Duodenal mucosa (tissue), 2 donors: ENCODE results near the gene NDUFS6.

ENCODE experiments used
- H3K27ac ChIP-seq: one replicate; pipeline ENCODE4 v1.7.0; 2013; ENCODE audit warnings: low read depth, low read length
- H3K27me3 ChIP-seq, 2 donors: one replicate each; pipeline ENCODE4 v1.7.0; 2013; ENCODE audit warnings: low read length in 2 of 2, control low read depth in 1 of 2; ENCODE audit not compliant: insufficient read depth in 2 of 2, control insufficient read depth in 1 of 2
- H3K36me3 ChIP-seq, 2 donors: one replicate each; pipeline ENCODE4 v1.7.0; 2013; ENCODE audit warnings: low read length in 2 of 2, control low read depth in 1 of 2; ENCODE audit not compliant: insufficient read depth in 2 of 2, control insufficient read depth in 1 of 2
- H3K4me1 ChIP-seq, 2 donors: one replicate each; pipeline ENCODE4 v1.7.0; 2013; ENCODE audit warnings: low read length in 2 of 2, control low read depth in 1 of 2; ENCODE audit not compliant: insufficient read depth in 2 of 2, control insufficient read depth in 1 of 2
- H3K4me3 ChIP-seq, 2 donors: one replicate each; pipeline ENCODE4 v1.7.0; 2013; ENCODE audit warnings: low read length in 2 of 2, low read depth in 1 of 2
- H3K9ac ChIP-seq, 2 donors: one replicate each; pipeline ENCODE4 v1.7.0; 2013; ENCODE audit warnings: low read length in 2 of 2, low read depth in 1 of 2
- H3K9me3 ChIP-seq, 2 donors: one replicate each; pipeline ENCODE4 v1.7.0; 2013; ENCODE audit warnings: low read length in 2 of 2, control low read depth in 1 of 2; ENCODE audit not compliant: control insufficient read depth in 1 of 2

The NDUFS6 gene

GRCh38 chr5:1824109-1824821, 23.1 kb downstream of the NDUFS6 start:
- no peak overlapping the region for H3K27ac ChIP-seq
- no peaks in the 10 kb centered on the region for H3K4me1 ChIP-seq
- H3K27me3 ChIP-seq: no peaks in the 10 kb centered on the region
- no peak overlapping the region for H3K9ac ChIP-seq
- no peak overlapping the region for H3K4me3 ChIP-seq
- H3K9me3 ChIP-seq: no peaks in the 10 kb centered on the region
- peaks cover 5 to 45% of the 10 kb centered on the region in 2 donors for H3K36me3 ChIP-seq

- H3K9ac ChIP-seq: no peak overlapping the region
- H3K36me3 ChIP-seq: peaks cover 5 to 37% of the 10 kb centered on the region in 2 donors
- H3K27ac ChIP-seq: no peak overlapping the region
- no peaks in the 10 kb centered on the region for H3K4me1 ChIP-seq
- no peaks in the 10 kb centered on the region for H3K27me3 ChIP-seq
- no peak overlapping the region for H3K4me3 ChIP-seq
- H3K9me3 ChIP-seq: no peaks in the 10 kb centered on the region
Measured at GRCh38 chr5:1824903-1825841, 24.0 kb downstream of the NDUFS6 start.

GRCh38 chr5:1826235-1826980, 25.2 kb downstream of the NDUFS6 start:
- Histone ChIP-seq H3K27ac (no peak overlapping the region), H3K4me3 (no peak overlapping the region), H3K4me1 (no peaks in the 10 kb centered on the region), H3K27me3 (no peaks in the 10 kb centered on the region), H3K9ac (no peak overlapping the region), H3K36me3 (peaks cover 0 to 25% of the 10 kb centered on the region in 2 donors), H3K9me3 (no peaks in the 10 kb centered on the region)

- H3K36me3 ChIP-seq: peaks cover 0 to 16% of the 10 kb centered on the region in 2 donors
Measured at GRCh38 chr5:1827025-1827885, 26.0 kb downstream of the NDUFS6 start.

GRCh38 chr5:1827886-1828397, 26.7 kb downstream of the NDUFS6 start:
- Histone ChIP-seq H3K36me3 (peaks cover 0 to 13% of the 10 kb centered on the region in 2 donors), H3K4me3 (peak overlapping the region in 1 of 2 donors; percentile 34), H3K4me1 (no peaks in the 10 kb centered on the region), H3K9me3 (no peaks in the 10 kb centered on the region), H3K9ac (no peak overlapping the region), H3K27me3 (peaks cover 5% of the 10 kb centered on the region in 2 donors), H3K27ac (no peak overlapping the region)

More at GRCh38 chr5:1827025-1827885, 26.0 kb downstream of the NDUFS6 start:
- Histone ChIP-seq H3K9ac (no peak overlapping the region), H3K9me3 (no peaks in the 10 kb centered on the region), H3K4me3 (peak overlapping the region in 1 of 2 donors; percentile 34), H3K4me1 (no peaks in the 10 kb centered on the region), H3K27me3 (peaks cover 0 to 5% of the 10 kb centered on the region in 2 donors), H3K27ac (no peak overlapping the region)

GRCh38 chr5:1830571-1831228, 29.5 kb downstream of the NDUFS6 start:
- Histone ChIP-seq H3K4me1 (no peaks in the 10 kb centered on the region), H3K9me3 (no peaks in the 10 kb centered on the region), H3K27me3 (peaks cover 11 to 19% of the 10 kb centered on the region in 2 donors), H3K27ac (no peak overlapping the region), H3K4me3 (no peak overlapping the region), H3K36me3 (no peaks in the 10 kb centered on the region), H3K9ac (no peak overlapping the region)

GRCh38 chr5:1831257-1831656, 30.1 kb downstream of the NDUFS6 start:
- H3K27me3 ChIP-seq: peaks cover 11 to 22% of the 10 kb centered on the region in 2 donors
- no peaks in the 10 kb centered on the region for H3K4me1 ChIP-seq

GRCh38 chr5:1831677-1832313, 30.6 kb downstream of the NDUFS6 start:
- Histone ChIP-seq H3K27ac (no peak overlapping the region), H3K9me3 (no peaks in the 10 kb centered on the region), H3K36me3 (no peaks in the 10 kb centered on the region), H3K27me3 (peaks cover 12 to 27% of the 10 kb centered on the region in 2 donors), H3K4me3 (no peak overlapping the region), H3K4me1 (no peaks in the 10 kb centered on the region), H3K9ac (no peak overlapping the region)

More at GRCh38 chr5:1831257-1831656, 30.1 kb downstream of the NDUFS6 start:
- H3K4me3 ChIP-seq: no peak overlapping the region
- no peaks in the 10 kb centered on the region for H3K36me3 ChIP-seq
- H3K9ac ChIP-seq: no peak overlapping the region
- H3K9me3 ChIP-seq: no peaks in the 10 kb centered on the region
- no peak overlapping the region for H3K27ac ChIP-seq
